NCI-H510A (cell line): Measurements from ENCODE around the gene TFF1.

Source experiments
- DNase-seq: peaks from one replicate; lab custom pipeline; 2025; lab: John Stamatoyannopoulos, UW

TFF1 gene

GRCh38 chr21:42382915-42383314 is 16.6 kb upstream of the TFF1 start:
- DNase-seq = no peak

GRCh38 chr21:42381347-42381984 is 15.1 kb upstream of the TFF1 start:
- DNase-seq = peak; percentile 22

GRCh38 chr21:42379426-42380215 is 13.3 kb upstream of the TFF1 start:
- DNase-seq = no peak

GRCh38 chr21:42378418-42378817 is 12.1 kb upstream of the TFF1 start:
- no peak for DNase-seq

GRCh38 chr21:42377951-42378340 is 11.6 kb upstream of the TFF1 start:
- no peak for DNase-seq

GRCh38 chr21:42377211-42377950 is 11.0 kb upstream of the TFF1 start:
- DNase-seq = no peak

GRCh38 chr21:42376338-42376982 is 10.1 kb upstream of the TFF1 start:
- DNase-seq = no peak

- DNase-seq = no peak
Observed at GRCh38 chr21:42375966-42376337, 9.6 kb upstream of the TFF1 start.

- no peak for DNase-seq
Observed at GRCh38 chr21:42375506-42375905, 9.2 kb upstream of the TFF1 start.

- no peak for DNase-seq
Observed at GRCh38 chr21:42374864-42375499, 8.6 kb upstream of the TFF1 start.

- no peak for DNase-seq
Observed at GRCh38 chr21:42374457-42374856, 8.1 kb upstream of the TFF1 start.

- DNase-seq = no peak
Observed at GRCh38 chr21:42373908-42374455, 7.6 kb upstream of the TFF1 start.

- DNase-seq = no peak
Observed at GRCh38 chr21:42373196-42373907, 7.0 kb upstream of the TFF1 start.

GRCh38 chr21:42370894-42371654 is 4.7 kb upstream of the TFF1 start:
- DNase-seq = no peak

GRCh38 chr21:42369821-42370220 is 3.5 kb upstream of the TFF1 start:
- no peak for DNase-seq

- no peak for DNase-seq
Observed at GRCh38 chr21:42367367-42368165, 1.2 kb upstream of the TFF1 start.

GRCh38 chr21:42365770-42366169 is 565 bp downstream of the TFF1 start:
- DNase-seq = no peak

GRCh38 chr21:42364304-42364865 is 1.9 kb downstream of the TFF1 start:
- no peak for DNase-seq

- DNase-seq = no peak
Observed at GRCh38 chr21:42363312-42363711, 3.0 kb downstream of the TFF1 start.
